HUES48 (cell line): ENCODE data around the gene ABCC12.

ENCODE experiments used
- H3K27ac ChIP-seq: one replicate; pipeline ENCODE4 v1.7.0; 2013; ENCODE audit warnings: low read depth, low read length, inconsistent platforms
- H3K27me3 ChIP-seq: 2 replicates; pipeline ENCODE4 v1.6.1; 2013; ENCODE audit warnings: mild to moderate bottlenecking, low read length; ENCODE audit not compliant: control insufficient read depth, insufficient read depth
- H3K36me3 ChIP-seq: 2 replicates; pipeline ENCODE4 v1.6.1; 2013; ENCODE audit warnings: low read length; ENCODE audit not compliant: control insufficient read depth, insufficient read depth
- H3K4me1 ChIP-seq: 2 replicates; pipeline ENCODE4 v1.6.1; 2013; ENCODE audit warnings: mild to moderate bottlenecking, low read length; ENCODE audit not compliant: control insufficient read depth, insufficient read depth
- H3K4me3 ChIP-seq: 2 replicates; pipeline ENCODE4 v1.5.1; 2013; ENCODE audit warnings: mild to moderate bottlenecking, low read depth, low read length
- H3K9ac ChIP-seq: 2 replicates; pipeline ENCODE4 v1.6.1; 2013; ENCODE audit warnings: mild to moderate bottlenecking, low read depth, low read length, moderate library complexity
- H3K9me3 ChIP-seq: 2 replicates; pipeline ENCODE4 v1.6.1; 2013; ENCODE audit warnings: low read length; ENCODE audit not compliant: control insufficient read depth, insufficient read depth

ABCC12 gene

GRCh38 chr16:48164907-48165715 lies 9.3 kb upstream of the ABCC12 start:
- Histone ChIP-seq H3K9me3 (no peaks in the 10 kb centered on the region), H3K4me3 (no peak overlapping the region), H3K27me3 (no peaks in the 10 kb centered on the region), H3K27ac (peak overlapping the region; percentile 1), H3K9ac (peak overlapping the region; percentile 57), H3K4me1 (peaks cover 5% of the 10 kb centered on the region), H3K36me3 (no peaks in the 10 kb centered on the region)

- Histone ChIP-seq H3K4me3 (no peak overlapping the region), H3K27me3 (no peaks in the 10 kb centered on the region), H3K27ac (no peak overlapping the region), H3K9ac (no peak overlapping the region), H3K36me3 (no peaks in the 10 kb centered on the region), H3K4me1 (peaks cover 5% of the 10 kb centered on the region), H3K9me3 (no peaks in the 10 kb centered on the region)
Observed at GRCh38 chr16:48162839-48163410, 7.1 kb upstream of the ABCC12 start.

DNA sequence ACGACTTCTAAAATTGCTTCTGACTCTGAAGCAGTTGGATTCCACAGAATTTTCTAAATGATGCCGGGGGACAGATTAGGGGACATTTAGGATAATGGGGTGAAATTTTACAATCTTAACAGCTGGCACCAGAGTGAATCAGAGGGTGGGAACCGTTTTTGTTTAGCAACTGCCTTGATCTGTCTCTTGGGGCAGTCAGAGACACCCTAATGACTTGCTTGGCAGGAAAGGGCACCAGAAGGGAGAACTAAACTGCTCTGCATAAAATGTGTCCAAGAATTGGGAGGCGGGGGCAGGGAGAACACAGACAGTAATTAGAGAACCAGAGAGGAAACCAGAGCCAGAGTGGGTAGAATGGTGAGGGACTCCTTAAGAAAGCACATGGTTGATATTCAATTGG lies 6.1 kb upstream of the ABCC12 start:
- no peaks in the 10 kb centered on the region for H3K9me3 ChIP-seq
- H3K27ac ChIP-seq: no peak overlapping the region
- H3K4me1 ChIP-seq: peaks cover 5% of the 10 kb centered on the region
- no peaks in the 10 kb centered on the region for H3K36me3 ChIP-seq
- H3K27me3 ChIP-seq: no peaks in the 10 kb centered on the region
- no peak overlapping the region for H3K4me3 ChIP-seq
- no peak overlapping the region for H3K9ac ChIP-seq

GRCh38 chr16:48160575-48160974 lies 4.8 kb upstream of the ABCC12 start:
- peaks cover 5% of the 10 kb centered on the region for H3K4me1 ChIP-seq
- H3K9ac ChIP-seq: no peak overlapping the region
- no peak overlapping the region for H3K4me3 ChIP-seq
- H3K36me3 ChIP-seq: no peaks in the 10 kb centered on the region
- H3K27me3 ChIP-seq: peaks cover 3% of the 10 kb centered on the region; the same call in 1 of the 2 replicates
- no peak overlapping the region for H3K27ac ChIP-seq
- H3K9me3 ChIP-seq: no peaks in the 10 kb centered on the region

GRCh38 chr16:48158296-48158695 lies 2.5 kb upstream of the ABCC12 start:
- Histone ChIP-seq H3K27ac (no peak overlapping the region), H3K4me3 (no peak overlapping the region), H3K27me3 (peaks cover 3% of the 10 kb centered on the region; the same call in 1 of the 2 replicates), H3K9ac (no peak overlapping the region), H3K36me3 (no peaks in the 10 kb centered on the region), H3K9me3 (no peaks in the 10 kb centered on the region), H3K4me1 (no peaks in the 10 kb centered on the region)

DNA sequence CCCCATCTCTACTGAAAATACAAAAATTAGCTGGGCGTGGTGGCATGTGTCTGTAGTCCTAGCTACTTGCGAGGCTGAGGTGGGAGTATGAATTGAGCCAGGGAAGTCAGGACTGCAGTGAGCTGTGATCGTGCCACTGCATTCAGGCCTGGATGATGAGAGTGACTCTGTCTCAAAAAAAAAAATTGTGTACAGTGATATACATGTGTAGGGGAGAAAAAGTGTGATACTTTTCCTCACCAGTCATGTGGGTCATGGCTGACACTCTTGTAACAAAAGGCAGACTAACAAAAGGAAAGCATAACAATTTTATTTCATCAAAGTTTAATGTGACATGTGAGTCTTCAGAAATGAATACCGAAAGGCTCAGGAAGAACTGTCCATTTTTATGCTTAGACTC lies 2.0 kb upstream of the ABCC12 start:
- H3K27me3 ChIP-seq: peaks cover 3% of the 10 kb centered on the region; the same call in 1 of the 2 replicates
- no peak overlapping the region for H3K27ac ChIP-seq
- H3K4me3 ChIP-seq: no peak overlapping the region
- H3K4me1 ChIP-seq: no peaks in the 10 kb centered on the region
- H3K9me3 ChIP-seq: no peaks in the 10 kb centered on the region
- H3K36me3 ChIP-seq: no peaks in the 10 kb centered on the region
- H3K9ac ChIP-seq: no peak overlapping the region

GRCh38 chr16:48157302-48157701 lies 1.5 kb upstream of the ABCC12 start:
- H3K9ac ChIP-seq: no peak overlapping the region
- no peaks in the 10 kb centered on the region for H3K36me3 ChIP-seq
- H3K4me1 ChIP-seq: no peaks in the 10 kb centered on the region
- H3K4me3 ChIP-seq: no peak overlapping the region
- H3K9me3 ChIP-seq: no peaks in the 10 kb centered on the region
- H3K27ac ChIP-seq: no peak overlapping the region
- H3K27me3 ChIP-seq: peaks cover 3% of the 10 kb centered on the region; the same call in 1 of the 2 replicates

- no peaks in the 10 kb centered on the region for H3K4me1 ChIP-seq
- H3K4me3 ChIP-seq: no peak overlapping the region
- H3K9me3 ChIP-seq: no peaks in the 10 kb centered on the region
- H3K36me3 ChIP-seq: no peaks in the 10 kb centered on the region
- H3K27me3 ChIP-seq: peaks cover 3% of the 10 kb centered on the region; the same call in 1 of the 2 replicates
- H3K27ac ChIP-seq: no peak overlapping the region
- no peak overlapping the region; the same call in 1 of the 2 replicates for H3K9ac ChIP-seq
Observed at GRCh38 chr16:48156790-48157209, 1.0 kb upstream of the ABCC12 start.

GRCh38 chr16:48153774-48154173 lies 2.0 kb downstream of the ABCC12 start:
- no peak overlapping the region for H3K9ac ChIP-seq
- H3K4me1 ChIP-seq: no peaks in the 10 kb centered on the region
- H3K9me3 ChIP-seq: no peaks in the 10 kb centered on the region
- no peak overlapping the region for H3K27ac ChIP-seq
- no peak overlapping the region for H3K4me3 ChIP-seq
- H3K27me3 ChIP-seq: peaks cover 3% of the 10 kb centered on the region; the same call in 1 of the 2 replicates
- no peaks in the 10 kb centered on the region for H3K36me3 ChIP-seq

DNA sequence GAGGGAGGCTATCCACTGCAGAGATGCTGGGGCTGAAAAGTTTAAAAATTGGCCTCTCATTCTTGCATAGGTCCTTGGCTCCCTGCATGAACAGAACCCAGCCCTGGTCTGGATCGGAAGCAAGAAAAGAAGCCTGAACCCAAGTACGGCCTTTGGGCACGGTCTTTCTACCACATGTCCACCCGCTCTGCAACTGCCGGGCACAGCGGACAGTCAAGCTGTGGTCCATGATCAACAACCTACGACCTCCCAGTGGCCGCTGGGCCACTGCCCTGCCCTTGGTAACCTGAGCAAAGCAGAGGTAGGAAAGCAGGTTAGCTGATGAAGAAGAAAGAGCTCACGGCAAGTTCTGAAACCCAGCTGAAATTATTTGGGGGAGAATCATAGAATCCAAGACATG lies 3.6 kb downstream of the ABCC12 start:
- H3K4me1 ChIP-seq: no peaks in the 10 kb centered on the region
- no peaks in the 10 kb centered on the region for H3K9me3 ChIP-seq
- H3K27me3 ChIP-seq: peaks cover 3% of the 10 kb centered on the region; the same call in 1 of the 2 replicates
- H3K27ac ChIP-seq: no peak overlapping the region
- H3K4me3 ChIP-seq: no peak overlapping the region
- H3K36me3 ChIP-seq: no peaks in the 10 kb centered on the region
- no peak overlapping the region for H3K9ac ChIP-seq

DNA sequence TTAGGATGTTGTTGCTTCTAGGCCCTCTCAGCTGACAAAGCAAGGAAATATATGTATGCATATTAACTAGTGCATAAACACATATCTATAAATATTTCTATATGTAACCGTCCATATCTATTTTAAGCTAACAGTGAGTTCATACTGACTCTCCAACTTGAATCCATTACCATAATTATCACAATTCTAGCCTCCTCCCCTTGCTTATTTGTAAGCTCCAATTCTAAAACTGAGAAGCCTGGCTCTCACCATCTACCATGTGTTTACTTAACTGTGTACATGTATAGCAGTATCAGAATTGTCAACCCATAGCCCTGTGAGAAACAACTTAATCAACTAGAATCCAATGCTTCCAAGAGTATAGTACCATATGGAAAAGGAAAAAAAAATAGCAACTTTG lies 5.1 kb downstream of the ABCC12 start:
- H3K27ac ChIP-seq: no peak overlapping the region
- H3K4me1 ChIP-seq: no peaks in the 10 kb centered on the region
- no peak overlapping the region for H3K9ac ChIP-seq
- H3K9me3 ChIP-seq: no peaks in the 10 kb centered on the region
- H3K4me3 ChIP-seq: no peak overlapping the region
- no peaks in the 10 kb centered on the region for H3K27me3 ChIP-seq
- H3K36me3 ChIP-seq: no peaks in the 10 kb centered on the region
